T-helper 22 cell (primary cell): Measurements from ENCODE around the gene NTN3.

Source experiments
- DNase-seq: peaks from one replicate; pipeline ENCODE4 v3.0.0-alpha.2; 2020; ENCODE audit warnings: low read depth

NTN3 gene

GRCh38 chr16:2466667-2467527 lies 4.2 kb upstream of the NTN3 start:
- no peak for DNase-seq

- no peak for DNase-seq
Measured at GRCh38 chr16:2467528-2468232, 3.4 kb upstream of the NTN3 start.

GRCh38 chr16:2468233-2468724 lies 2.8 kb upstream of the NTN3 start:
- no peak for DNase-seq

- no peak for DNase-seq
Measured at GRCh38 chr16:2468725-2469398, 2.2 kb upstream of the NTN3 start.

GRCh38 chr16:2469399-2470233 lies 1.5 kb upstream of the NTN3 start:
- no peak for DNase-seq

GRCh38 chr16:2470234-2470601 lies 879 bp upstream of the NTN3 start:
- DNase-seq, result no peak

- no peak for DNase-seq
Measured at GRCh38 chr16:2470603-2471015, 488 bp upstream of the NTN3 start.

GRCh38 chr16:2471653-2472487 lies 773 bp downstream of the NTN3 start:
- no peak for DNase-seq

- DNase-seq, result no peak
Measured at GRCh38 chr16:2472488-2472864, 1.4 kb downstream of the NTN3 start.

GRCh38 chr16:2472885-2473445 lies 1.9 kb downstream of the NTN3 start:
- DNase-seq, result no peak

- no peak for DNase-seq
Measured at GRCh38 chr16:2473446-2473926, 2.4 kb downstream of the NTN3 start.

GRCh38 chr16:2473999-2474876 lies 3.1 kb downstream of the NTN3 start:
- peak; percentile 36 for DNase-seq

- DNase-seq, result peak; percentile 56
Measured at GRCh38 chr16:2474877-2475412, 3.8 kb downstream of the NTN3 start, which contains the start of gene TBC1D24. Gene TBC1D24 (plus strand): TSS chr16:2475127. CDS start chr16:2496149, 21,022 bp downstream.

- no peak for DNase-seq
Measured at GRCh38 chr16:2475413-2476344, 4.6 kb downstream of the NTN3 start.

GRCh38 chr16:2476345-2476720 lies 5.2 kb downstream of the NTN3 start:
- no peak for DNase-seq

- no peak for DNase-seq
Measured at GRCh38 chr16:2476741-2477140, 5.6 kb downstream of the NTN3 start.

- no peak for DNase-seq
Measured at GRCh38 chr16:2477327-2477726, 6.2 kb downstream of the NTN3 start.

- no peak for DNase-seq
Measured at GRCh38 chr16:2478279-2478678, 7.2 kb downstream of the NTN3 start.
